HK-2 (cell line): Measurements from ENCODE around the gene ITGAE.
A peak's percentile ranks its signal among the peaks of the same experiment; 100 is the strongest.
"Not testable (repeated sequence)": the region's sequence is repeated elsewhere in the genome, so short reads cannot be mapped to it uniquely, and the experiment has no call there.

Experiments used
- DNase-seq: peaks from one replicate; pipeline ENCODE4 v3.0.0-alpha.2; 2018; ENCODE audit not compliant: unreplicated experiment

The ITGAE gene

DNA sequence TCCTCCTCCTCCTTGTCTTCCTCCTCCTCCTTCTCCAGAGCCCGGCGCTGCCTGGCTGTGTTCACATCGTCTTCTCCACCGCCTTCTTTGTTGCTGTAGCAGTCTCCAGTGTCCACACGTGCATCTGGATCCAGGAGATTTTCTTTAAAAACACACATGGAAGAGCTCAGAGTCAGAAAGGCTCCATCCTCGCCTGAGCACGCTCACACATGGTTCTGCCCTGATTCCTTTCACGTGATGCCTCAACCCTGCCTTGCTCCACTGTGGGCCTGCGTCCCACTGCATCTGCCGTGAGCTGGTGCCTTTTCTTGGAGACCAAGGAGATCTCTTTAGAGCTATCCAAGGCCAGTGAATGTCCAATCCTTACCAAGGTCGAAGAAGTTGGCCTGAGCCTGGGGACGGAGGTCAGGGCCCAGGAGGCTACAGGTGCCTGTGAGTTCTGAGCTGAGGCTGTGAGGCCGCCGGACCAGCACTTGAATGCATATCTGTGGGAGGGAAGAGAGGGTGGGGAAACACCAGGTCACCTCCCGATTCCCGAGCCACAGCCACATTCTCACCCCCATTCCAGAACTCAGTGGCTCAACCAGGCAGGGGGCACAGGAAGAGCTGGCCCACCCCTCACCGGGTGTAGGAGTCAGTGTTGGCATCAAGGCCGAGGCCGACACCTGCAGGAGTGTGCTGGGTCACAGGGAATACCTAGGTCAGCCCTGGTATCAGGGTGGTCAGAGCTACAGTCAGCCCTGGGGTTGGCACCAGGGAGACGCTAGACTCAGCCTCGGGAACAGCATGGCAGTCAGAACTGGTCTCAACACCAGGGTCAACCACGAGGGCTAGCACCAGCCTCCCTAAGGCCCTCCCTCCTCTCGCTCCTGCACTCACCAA lies 39.7 kb downstream of the ITGAE start:
- no peak for DNase-seq

DNA sequence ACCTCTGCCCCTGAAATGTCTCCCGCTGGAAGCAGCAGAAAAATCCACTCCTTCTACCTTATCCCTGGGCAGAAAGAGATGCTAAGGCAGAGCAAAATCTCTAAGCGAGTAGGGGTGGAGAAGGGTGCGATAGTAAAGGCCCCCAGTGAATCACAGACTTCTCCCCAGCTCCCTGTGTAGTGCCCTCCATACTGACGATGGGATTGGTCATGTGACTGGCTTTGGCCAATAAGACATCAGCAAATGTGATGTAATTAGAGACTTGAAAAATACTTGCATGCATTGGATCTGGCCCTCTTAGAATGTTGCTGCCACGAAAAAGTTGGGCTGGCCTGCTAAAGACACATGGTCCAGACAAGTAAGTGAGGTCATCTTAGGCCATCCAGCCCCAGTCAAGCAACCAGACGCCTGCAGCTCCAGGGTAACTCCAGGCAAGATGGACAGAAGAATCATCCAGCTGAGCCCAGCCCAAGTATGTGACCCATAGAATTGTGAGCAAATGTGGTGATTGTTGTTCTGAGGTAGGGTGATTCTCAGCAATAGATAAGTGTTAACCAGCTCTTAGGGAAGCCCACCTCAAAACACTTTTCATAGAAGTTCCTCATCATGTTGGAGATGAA lies 41.3 kb downstream of the ITGAE start:
- DNase-seq = no peak

DNA sequence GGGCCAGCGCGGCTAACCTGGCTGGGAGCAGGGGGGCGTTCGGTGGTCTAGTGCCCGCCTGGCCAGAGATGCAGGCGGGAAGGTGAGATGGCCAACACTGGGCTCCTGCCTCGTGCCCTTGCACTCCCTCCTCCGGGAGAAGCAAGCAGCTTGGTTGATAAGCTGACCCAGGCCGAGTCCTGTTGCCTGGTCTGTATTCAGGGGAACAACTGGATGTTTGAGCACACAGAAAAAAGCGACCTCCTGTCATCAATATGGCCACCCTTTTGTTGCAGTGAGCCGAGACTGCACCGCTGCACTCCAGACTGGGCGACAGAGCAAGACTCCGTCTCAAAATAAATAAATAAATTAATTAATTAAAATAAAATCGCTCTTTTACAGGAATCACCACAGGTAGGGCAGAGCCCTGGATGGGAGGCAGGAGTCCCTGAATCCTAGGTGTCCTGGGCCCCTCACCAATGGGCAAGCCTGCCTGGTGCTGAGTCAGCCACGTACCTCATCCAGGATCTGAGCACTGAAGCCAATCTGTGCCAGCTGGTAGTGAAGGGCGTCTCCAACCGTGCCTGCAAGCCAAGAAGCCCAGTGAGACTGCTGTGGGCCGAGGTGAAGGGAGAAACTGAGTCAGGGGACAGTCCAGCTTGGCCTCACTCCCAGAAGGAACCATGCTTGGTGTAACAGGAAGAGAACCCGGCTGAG lies 45.5 kb downstream of the ITGAE start:
- no peak for DNase-seq

DNA sequence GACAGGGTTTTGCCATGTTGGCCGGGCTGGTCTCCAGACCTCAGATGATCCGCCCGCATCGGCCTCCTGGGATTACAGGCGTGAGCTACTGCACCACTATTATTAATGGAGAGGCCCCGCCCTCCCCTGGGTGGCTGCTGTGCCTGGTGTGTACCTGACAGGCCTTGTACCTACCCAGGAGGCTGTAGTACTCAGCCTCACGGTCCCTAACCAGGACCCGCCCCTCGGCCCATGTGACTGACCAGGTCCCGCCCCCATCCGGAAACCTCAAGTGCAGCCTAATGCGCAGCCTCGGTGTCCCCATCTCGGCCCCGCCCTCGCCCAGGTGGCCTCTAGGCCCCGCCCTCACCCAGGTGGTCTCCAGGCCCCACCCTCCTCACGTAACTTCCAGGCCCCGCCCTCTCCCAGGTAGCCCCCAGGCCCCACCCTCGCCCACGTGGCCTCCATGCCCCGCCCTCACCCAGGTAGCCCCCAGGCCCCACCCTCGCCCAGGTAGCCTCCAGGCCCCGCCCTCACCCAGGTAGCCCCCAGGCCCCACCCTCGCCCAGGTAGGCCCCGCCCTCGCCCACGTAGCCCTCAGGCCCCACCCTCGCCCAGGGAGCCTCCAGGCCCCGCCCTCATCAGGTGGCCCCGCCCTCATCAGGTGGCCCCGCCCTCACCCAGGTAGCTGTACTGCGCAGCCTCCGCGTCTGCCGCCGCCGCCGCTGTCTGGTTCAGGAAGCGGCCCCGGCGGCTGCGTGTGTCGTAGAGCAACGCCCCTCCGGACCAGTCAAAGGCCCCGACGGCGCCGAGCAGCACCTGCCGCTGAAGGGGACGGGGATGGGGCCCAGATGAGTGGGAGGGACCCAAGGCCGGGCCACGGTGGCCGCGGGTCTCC lies 46.3 kb downstream of the ITGAE start:
- DNase-seq = no peak

DNA sequence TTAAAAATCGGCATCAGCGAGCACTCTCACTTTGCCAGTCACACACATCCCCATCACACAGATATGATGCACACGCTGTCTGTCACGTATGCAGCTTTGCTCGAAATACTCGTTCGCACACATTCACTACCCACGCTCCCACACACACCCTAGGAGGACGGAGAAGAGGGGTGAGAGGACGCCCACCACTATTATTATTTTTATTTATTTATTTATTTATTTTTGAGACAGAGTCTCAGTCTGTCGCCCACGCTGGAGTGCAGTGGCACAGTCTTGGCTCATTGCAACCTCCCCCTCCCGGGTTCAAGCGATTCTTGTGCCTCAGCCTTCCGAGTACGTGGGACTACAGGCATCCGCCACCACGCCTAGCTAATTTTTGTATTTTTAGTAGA lies 46.9 kb downstream of the ITGAE start:
- DNase-seq = no peak

DNA sequence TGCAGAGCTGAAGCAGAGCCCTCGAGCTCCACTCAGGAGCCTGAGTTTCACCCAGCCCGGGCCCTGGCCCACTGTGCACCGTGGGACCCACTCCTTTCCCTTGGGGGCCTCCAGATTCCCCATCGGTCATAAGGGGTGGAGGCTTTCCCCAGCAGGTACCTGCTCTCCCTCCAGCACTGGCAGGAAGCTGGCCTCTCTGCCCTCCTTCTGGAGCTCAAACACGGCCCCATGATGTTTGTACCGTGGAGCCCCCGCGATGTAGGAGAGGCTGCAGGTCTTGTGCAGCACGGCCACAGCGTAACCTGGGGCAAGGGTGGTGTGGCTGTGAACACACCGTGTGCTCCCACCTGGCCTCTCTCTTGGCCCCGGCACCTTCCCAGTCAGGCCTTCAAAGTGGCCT lies 47.4 kb downstream of the ITGAE start:
- DNase-seq = no peak

DNA sequence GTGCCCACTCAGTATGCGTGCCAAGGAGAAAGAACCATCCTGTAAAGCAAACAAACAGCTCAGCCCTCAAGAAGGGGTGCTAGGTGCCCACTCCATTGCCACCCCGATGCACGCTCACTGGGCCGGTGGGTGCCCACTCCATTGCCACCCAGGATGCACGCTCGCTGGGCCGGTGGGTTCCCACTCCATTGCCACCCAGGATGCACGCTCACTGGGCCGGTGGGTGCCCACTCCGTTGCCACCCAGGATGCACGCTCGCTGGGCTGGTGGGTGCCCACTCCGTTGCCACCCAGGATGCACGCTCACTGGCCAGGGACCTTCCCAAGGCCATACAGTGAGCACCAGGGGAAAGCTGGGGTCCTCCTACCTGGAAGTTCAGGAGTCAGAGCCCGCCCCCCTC lies 49.2 kb downstream of the ITGAE start:
- DNase-seq = no peak

DNA sequence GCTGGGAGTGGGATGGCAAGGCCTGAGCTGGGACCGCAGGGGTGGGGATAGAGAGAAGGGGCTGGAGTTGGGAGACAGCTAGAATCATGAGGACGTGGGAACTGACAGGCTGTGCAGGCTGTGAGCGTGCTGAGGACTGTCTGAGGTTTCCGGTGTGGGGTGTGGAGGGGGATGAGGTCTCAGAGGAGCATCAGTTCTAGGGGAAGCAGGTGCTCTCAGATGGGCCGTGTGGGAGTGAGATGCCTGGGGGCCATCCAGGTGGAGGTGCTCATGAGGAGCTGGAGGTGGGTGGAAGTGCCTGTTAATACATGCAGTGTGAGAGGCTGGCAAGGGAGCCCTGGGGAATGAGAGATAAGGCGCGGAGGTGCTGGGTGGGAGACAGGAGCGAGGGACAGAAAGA lies 50.1 kb downstream of the ITGAE start:
- DNase-seq = no peak

DNA sequence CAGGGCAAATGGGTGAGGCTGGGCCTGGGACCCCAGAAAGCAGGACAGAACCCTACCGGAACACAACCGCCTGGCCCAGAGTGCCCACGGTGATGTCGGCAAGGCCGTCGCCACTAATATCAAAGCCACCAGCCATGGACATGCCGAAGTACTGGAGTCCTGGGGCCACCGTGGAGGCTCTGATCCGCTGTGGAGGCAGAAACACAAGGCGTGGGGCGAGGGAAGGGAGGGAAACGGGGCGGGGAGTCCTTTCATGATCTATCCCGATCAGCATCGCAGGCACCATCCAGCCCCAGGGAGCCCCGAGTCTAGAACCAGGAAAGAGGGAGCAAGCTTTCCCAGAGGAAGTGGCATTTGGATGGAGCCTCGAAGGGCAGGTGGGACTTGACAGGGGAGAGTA lies 50.7 kb downstream of the ITGAE start:
- no peak for DNase-seq

DNA sequence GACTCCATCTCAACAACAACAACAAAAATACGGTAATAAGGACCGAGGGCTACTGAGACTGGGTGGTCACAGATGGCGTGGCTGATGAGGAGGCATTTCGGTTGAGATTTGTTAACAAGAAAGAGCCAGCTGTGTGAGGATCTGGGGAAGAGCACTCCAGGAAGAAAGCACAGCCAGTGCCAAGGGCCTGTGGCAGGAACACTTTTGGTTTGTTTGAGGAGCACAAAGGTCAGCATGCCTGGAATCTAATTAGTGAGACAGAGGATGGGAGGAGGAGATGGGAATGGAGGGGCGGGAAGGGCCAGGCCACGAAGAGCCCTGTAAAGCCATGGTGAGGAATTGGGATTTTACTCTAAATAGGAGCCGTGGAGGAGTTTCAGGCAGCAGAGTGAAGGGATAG lies 52.4 kb downstream of the ITGAE start:
- no peak for DNase-seq

DNA sequence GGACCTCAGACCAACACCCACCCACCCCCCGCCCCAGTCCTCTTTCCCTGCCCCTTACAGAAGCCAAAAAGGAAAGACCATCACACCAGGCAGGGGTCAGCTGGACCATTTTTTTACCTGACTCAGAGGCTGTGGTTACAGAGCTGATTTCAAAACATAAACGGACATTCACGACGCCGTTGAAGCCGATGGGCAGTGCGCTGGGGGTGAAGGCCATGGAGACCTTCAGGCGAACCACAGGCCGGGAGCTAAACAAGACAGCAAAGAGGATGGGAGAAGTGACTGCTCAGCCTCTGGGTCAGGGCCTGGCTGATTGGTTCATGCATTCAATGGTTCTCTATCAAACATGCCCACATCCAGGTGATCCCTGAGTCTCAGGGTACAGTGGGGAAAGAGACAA lies 53.2 kb downstream of the ITGAE start:
- DNase-seq = no peak

DNA sequence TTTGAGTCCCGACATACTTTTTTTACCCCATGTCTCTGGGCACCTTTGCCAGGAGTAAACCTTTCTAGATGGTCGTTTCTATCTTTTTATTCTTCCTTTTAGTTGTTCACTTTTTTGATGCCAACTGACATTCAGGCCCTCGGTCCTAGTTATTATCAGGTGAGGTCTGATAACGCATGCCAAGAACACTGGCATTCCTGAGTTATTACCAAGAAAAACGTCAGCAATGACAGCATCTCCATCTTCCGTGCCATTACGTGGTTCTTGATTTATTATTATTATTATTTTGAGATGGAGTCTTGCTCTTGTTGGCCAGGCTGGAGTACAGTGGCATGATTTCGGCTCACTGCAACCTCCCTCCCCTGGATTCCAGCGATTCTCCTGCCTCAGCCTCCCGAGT lies 55.9 kb downstream of the ITGAE start:
- no peak for DNase-seq

DNA sequence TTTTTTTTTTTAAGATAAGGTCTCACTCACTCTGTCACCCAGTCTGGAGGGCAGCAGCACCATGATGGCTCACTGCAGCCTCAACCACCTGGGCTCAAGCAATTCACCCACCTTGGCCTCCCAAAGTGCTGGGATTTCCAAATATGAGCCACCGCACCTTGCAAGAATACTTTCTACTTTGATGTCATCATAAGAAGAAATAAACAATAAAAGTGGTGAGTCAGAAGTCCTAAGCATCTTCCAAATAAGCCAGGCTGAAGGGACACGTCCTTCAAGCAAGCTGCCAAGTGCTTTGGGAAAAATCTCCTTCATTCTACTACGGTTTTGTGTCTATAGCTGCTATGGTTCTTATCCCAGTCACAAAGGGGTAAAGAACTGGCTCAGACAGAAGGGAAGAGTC lies 57.0 kb downstream of the ITGAE start:
- DNase-seq = no peak

DNA sequence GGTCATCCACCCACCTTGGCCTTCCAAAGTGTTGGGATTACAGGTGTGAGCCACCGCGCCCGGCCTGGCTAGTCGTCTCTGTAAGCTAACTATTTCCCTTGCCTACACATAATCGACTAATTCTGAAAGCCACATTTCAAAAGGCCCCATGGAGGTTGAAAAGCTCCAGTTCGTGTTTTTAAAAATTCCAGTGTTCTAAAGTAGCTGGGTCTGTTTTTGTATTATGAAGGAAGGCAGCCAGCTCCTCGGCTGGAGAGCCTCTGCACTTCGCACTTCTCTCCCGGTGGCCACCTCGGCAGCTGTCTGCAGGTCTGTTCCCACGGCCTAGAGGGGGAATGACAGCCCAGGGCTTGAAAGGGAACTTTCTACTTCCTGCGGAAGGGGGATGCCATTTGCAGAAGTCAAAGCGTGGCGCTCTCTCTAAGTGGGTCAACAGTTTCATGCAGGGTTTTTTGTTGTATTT lies 60.3 kb downstream of the ITGAE start:
- DNase-seq = no peak

DNA sequence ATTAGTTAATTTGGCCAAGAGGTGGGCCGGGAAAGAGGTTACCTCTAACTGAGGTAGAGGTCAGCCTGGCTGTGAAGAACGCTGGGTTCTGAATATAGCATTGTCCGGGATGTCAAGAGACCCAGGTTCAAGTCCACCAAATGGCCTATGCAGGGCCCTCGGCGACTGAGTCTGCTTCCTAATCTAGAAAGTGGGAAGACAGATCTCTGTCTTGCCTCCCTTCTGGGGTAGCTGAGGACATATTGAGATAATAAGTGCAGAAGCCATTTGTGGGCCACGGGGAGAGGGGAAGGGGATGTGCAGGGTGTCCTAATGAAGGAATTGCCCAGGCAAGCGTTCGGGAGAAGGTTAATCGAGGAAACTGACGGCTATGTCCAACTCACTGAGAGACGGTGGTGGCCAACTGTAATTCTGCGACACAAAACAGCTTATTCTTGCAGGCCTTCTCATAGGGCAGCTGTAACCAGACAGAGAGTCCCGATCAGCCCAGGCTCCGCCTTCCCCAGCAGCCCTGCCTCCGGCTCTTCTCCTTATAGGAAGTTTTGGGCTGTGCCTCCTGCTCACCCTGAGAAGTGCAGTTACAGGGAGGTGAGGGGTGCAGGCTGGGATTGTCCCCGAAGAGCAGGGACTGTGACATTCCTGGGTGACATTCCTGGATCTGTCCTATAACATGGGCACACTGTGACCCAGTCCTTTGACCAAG lies 61.4 kb downstream of the ITGAE start:
- DNase-seq = no peak

DNA sequence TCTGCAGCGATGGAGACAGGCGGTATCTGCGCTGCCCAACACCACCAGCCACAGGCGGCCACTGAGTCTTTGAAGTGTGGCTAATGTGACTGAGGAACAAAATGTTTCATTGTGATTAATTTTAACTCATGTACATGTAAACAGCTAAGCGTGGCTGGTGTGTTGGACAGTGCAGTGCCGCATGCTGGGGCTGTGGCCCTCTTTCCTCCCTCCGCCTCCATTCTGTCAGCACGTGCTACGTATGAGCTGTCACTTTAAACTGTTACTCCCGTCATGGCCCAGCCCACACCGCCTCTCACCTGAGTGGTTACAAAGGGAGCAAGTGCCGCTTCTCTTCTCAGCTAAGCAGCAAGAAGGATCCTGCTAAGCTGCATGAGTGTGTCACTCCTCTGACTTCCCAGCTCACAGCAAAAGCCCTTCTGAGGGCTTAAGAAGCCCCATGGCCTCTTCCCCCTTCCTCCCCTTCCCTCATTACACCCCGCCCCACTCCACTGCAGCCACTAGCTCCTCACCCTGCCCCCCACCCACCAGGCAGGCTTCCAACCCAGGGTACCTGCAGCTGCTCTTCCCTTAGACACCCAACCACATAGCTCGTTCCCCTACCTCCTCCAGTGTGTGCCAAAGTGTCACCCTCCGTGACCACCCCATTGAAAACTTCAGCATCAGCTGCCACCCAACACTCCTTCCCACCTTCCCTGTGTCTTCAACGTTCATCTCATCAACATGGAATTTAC lies 62.3 kb downstream of the ITGAE start:
- DNase-seq = peak; percentile 59

DNA sequence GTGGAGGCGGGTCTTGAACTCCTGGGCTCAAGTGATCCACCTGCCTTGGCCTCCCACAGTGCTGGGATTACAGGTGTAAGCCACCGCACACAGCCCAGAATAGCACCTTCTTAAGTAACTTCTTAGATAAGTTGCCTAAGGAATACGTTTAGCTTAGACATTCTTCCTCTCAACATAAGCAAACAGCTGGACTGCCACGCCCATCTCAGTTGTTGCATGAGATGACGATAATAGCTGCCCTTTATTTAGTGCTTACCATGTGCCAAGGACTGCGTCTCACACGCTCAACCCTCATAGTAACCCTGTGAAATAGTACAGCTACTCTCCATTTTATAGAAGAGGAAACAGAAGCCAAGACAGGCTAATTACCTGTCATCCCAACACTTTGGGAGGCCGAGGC lies 65.5 kb downstream of the ITGAE start:
- DNase-seq = no peak

DNA sequence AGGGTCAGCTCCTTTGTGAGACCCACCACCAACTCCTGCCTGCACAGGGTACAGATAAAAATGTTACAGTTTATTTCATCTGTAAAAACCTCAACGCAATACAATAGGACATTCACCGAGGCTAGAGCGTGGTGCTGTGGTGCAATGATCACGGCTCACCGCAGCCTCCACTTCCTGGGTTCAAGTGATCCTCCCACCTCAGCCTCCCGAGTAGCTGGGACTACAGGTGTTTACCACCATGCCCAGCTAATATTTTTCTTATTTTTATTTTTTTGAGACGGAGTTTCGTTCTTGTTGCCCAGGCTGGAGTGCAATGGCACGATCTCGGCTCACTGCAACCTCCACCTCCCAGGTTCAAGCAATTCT lies 66.1 kb downstream of the ITGAE start:
- DNase-seq = not testable (repeated sequence)

DNA sequence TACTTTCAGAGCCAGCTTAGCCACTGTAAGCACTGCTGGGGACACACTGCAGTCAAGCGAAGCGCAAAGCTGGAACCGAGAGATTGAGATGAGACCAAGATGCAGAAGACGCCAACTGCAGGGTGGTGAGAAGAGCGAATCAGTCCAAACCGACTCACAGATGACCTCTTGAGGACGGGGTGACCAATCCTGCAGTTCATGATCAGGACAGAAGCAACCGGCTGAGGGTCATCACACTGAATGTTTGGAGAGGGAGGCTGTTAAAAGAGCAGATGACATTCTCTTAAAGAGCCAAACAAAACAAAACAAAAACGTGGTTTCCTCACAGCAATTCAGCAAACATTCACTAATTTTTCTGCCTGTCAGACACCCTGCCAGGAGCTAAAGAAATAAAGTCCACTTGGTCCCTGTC lies 68.8 kb downstream of the ITGAE start:
- DNase-seq = no peak

DNA sequence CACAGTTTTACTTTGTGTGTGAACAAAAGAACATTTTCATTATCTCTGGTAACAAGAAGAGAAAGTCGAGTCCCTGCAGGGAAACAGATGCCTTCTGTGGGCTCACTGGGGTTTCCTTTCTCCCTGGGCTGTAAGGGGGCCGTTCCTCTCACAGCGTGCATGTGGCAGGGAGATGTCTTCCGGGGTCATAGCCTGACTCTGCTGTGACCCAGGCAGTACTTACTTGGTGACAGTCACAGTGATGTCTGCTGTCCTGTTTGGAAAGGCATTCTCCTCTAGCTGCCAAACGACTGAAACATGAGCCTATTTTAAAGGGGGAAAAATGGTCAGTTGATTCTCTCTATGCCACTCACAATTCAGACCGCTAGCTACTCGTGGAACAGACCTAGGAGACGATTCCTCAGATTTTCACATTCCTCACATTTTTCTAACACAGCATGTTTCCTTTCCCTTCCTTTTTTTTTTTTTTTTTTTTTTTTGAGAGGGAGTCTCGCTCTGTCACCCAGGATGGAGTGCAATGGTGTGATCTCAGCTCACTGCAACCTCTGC lies 70.0 kb downstream of the ITGAE start:
- DNase-seq = no peak
